HepG2 (cell line): Measurements from ENCODE around the gene NUP85. TPM values are rescaled to one million over a fixed set of nuclear protein-coding genes. Genes with fewer than 3 reads are reported as not detected.

ENCODE experiments used
- ARID4A ChIP-seq: sonication (generic); formaldehyde crosslinking; IDR thresholded peaks from 2 replicates; pipeline ENCODE4 v1.5.0; 2020; ENCODE audit warnings: mild to moderate bottlenecking, missing genetic modification reagents, borderline replicate concordance
- CCAR2 ChIP-seq: fragments of 200-400 bp; formaldehyde crosslinking; optimal IDR thresholded peaks from 2 replicates; pipeline ENCODE3; 2018; ENCODE audit warnings: low read depth, mild to moderate bottlenecking, low read length, moderate library complexity
- CEBPZ ChIP-seq: IDR thresholded peaks from 2 replicates; pipeline ENCODE4 v1.6.1; 2012; ENCODE audit warnings: low read length, improper control_type of control experiment
- CENPBD1 ChIP-seq: sonication (generic); formaldehyde crosslinking; IDR thresholded peaks from 2 replicates; pipeline ENCODE4 v1.8.0; 2022; ENCODE audit warnings: missing genetic modification reagents, low read depth, mild to moderate bottlenecking, borderline replicate concordance
- EEA1 ChIP-seq: sonication (generic); formaldehyde crosslinking; IDR thresholded peaks from 2 replicates; pipeline ENCODE4 v1.5.1; 2020; ENCODE audit warnings: mild to moderate bottlenecking, missing genetic modification reagents, borderline replicate concordance
- ELF1 ChIP-seq: sonication (generic); formaldehyde crosslinking; IDR thresholded peaks from 2 replicates; pipeline ENCODE4 v1.4.0; 2020; ENCODE audit warnings: missing genetic modification reagents
- ELF3 ChIP-seq: IDR thresholded peaks from 2 replicates; pipeline ENCODE4 v1.6.1; 2016; ENCODE audit warnings: missing genetic modification reagents, missing compliant biosample characterization
- JDP2 ChIP-seq: sonication (generic); formaldehyde crosslinking; IDR thresholded peaks from 2 replicates; pipeline ENCODE4 v1.8.1; 2022; ENCODE audit warnings: missing genetic modification reagents, borderline replicate concordance
- KDM2A ChIP-seq: sonication (generic); formaldehyde crosslinking; IDR thresholded peaks from 2 replicates; pipeline ENCODE4 v1.4.0; 2020; ENCODE audit warnings: low read depth, missing genetic modification reagents, borderline replicate concordance
- LCORL ChIP-seq, 2 experiments: fragments of 450-650 bp in 1 of 2; sonication (generic) in 1 of 2; formaldehyde crosslinking in 1 of 2; IDR thresholded peaks; 2 replicates each; pipeline versions ENCODE4 v1.5.0 to v1.6.1; 2017 to 2020; ENCODE audit warnings: antibody characterized with exemption in 1 of 2, missing genetic modification reagents in 1 of 2
- MEF2D ChIP-seq: sonication (generic); formaldehyde crosslinking; IDR thresholded peaks from 2 replicates; pipeline ENCODE4 v1.5.1; 2020; ENCODE audit warnings: mild to moderate bottlenecking, missing genetic modification reagents
- MTA3 ChIP-seq: sonication (generic); formaldehyde crosslinking; IDR thresholded peaks from 2 replicates; pipeline ENCODE4 v1.4.0; 2020; ENCODE audit warnings: missing genetic modification reagents
- NFKBIZ ChIP-seq: IDR thresholded peaks from 2 replicates; pipeline ENCODE4 v1.6.1; 2018; ENCODE audit warnings: missing genetic modification reagents, missing compliant biosample characterization
- PRPF4 ChIP-seq: fragments of 200-400 bp; formaldehyde crosslinking; IDR thresholded peaks from 2 replicates; pipeline ENCODE4 v1.6.1; 2016; ENCODE audit warnings: low read length, low read depth; ENCODE audit not compliant: poor library complexity, severe bottlenecking
- SKI ChIP-seq: fragments of 450-650 bp; IDR thresholded peaks from one replicate; pipeline ENCODE4 v1.6.1; 2018; ENCODE audit warnings: mild to moderate bottlenecking; ENCODE audit not compliant: partially characterized antibody
- SMARCC2 ChIP-seq: fragments of 450-650 bp; IDR thresholded peaks from 2 replicates; pipeline ENCODE4 v1.6.1; 2017; ENCODE audit warnings: antibody characterized with exemption, mild to moderate bottlenecking
- SPEN ChIP-seq: sonication (generic); formaldehyde crosslinking; IDR thresholded peaks from 2 replicates; pipeline ENCODE4 v1.5.1; 2020; ENCODE audit warnings: low read depth, mild to moderate bottlenecking, missing genetic modification reagents
- THAP11 ChIP-seq: IDR thresholded peaks from 2 replicates; pipeline ENCODE4 v1.6.1; 2016; ENCODE audit warnings: missing biosample characterization, missing genetic modification reagents
- ZBTB21 ChIP-seq: sonication (generic); formaldehyde crosslinking; IDR thresholded peaks from 2 replicates; pipeline ENCODE4 v1.4.0; 2020; ENCODE audit warnings: missing genetic modification reagents
- ZNF10 ChIP-seq: sonication (generic); formaldehyde crosslinking; IDR thresholded peaks from 2 replicates; pipeline ENCODE4 v1.4.0; 2020; ENCODE audit warnings: mild to moderate bottlenecking, low read depth, missing genetic modification reagents, borderline replicate concordance
- ZNF337 ChIP-seq: sonication (generic); formaldehyde crosslinking; IDR thresholded peaks from 2 replicates; pipeline ENCODE4 v1.5.1; 2020; ENCODE audit warnings: missing genetic modification reagents, low read depth, mild to moderate bottlenecking, borderline replicate concordance
- ZNF75D ChIP-seq: sonication (generic); formaldehyde crosslinking; IDR thresholded peaks from 2 replicates; pipeline ENCODE4 v1.8.1; 2023; ENCODE audit warnings: missing genetic modification reagents, mild to moderate bottlenecking, borderline replicate concordance
- polyA plus RNA-seq, 8 experiments: library from polyadenylated mRNA; depleted of rRNA in 3 of 8; stranded (reverse) in 7 of 8; unstranded in 1 of 8; fragments of >200 nt; fragmentation: Illumina TruSeq in 4 of 8; extraction: Trizol in 4 of 8; gene quantifications; 2 replicates each; pipeline versions ENCODE4 v1.2.1 to v1.2.3, GENCODE V29; 2011 to 2016; ENCODE audit warnings: low read depth in 4 of 8, missing spikeins in 1 of 8, mixed read lengths in 1 of 8; ENCODE audit not compliant: insufficient read depth in 1 of 8
- total RNA-seq, 5 experiments: library from RNA; depleted of rRNA; stranded (reverse); fragments of >200 nt; fragmentation: Illumina TruSeq; extraction: Trizol; gene quantifications; 2 replicates each; pipeline ENCODE4 v1.2.3, GENCODE V29; 2016; ENCODE audit warnings: low read depth in 1 of 5

NUP85 gene
- total and polyA plus RNA-seq, 2 of the 13 experiments (the other 11 are each of a cell fraction or from before 2014, with no cell fraction given), result 89.1 to 124 TPM

- TF ChIP-seq ARID4A (peak; percentile 70), NFKBIZ (peak; percentile 84; the same call in 1 of the 2 replicates), ELF3 (CRISPR knock-in tag) (peak; percentile 35; the same call in 1 of the 2 replicates), CENPBD1 (CRISPR knock-in tag) (no peak), SMARCC2 (no peak), ZNF10 (no peak), SKI (peak; percentile 33), JDP2 (CRISPR knock-in tag) (no peak), CEBPZ (no peak), PRPF4 (no peak), ZNF75D (CRISPR knock-in tag) (no peak), ELF1 (no peak), EEA1 (CRISPR knock-in tag) (no peak), LCORL (IDR thresholded peaks at IDR 0.05) (no peak), LCORL (CRISPR knock-in tag; IDR thresholded peaks at IDR 0.05) (no peak; the same call in 1 of the 2 replicates), THAP11 (CRISPR knock-in tag) (peak; percentile 75), SPEN (CRISPR knock-in tag) (peak; percentile 57; the same call in 1 of the 2 replicates), MTA3 (no peak), ZNF337 (CRISPR knock-in tag) (no peak), KDM2A (CRISPR knock-in tag) (peak; percentile 81; the same call in 1 of the 2 replicates), CCAR2 (no peak), MEF2D (CRISPR knock-in tag) (no peak), ZBTB21 (CRISPR knock-in tag) (no peak)
These were observed 22.7 kb upstream of the NUP85 start, which contains the start of gene SUMO2 (continued) for GRCh38 chr17:75182569-75183436.
